ENCODE results near the gene SERGEF.

DNA sequence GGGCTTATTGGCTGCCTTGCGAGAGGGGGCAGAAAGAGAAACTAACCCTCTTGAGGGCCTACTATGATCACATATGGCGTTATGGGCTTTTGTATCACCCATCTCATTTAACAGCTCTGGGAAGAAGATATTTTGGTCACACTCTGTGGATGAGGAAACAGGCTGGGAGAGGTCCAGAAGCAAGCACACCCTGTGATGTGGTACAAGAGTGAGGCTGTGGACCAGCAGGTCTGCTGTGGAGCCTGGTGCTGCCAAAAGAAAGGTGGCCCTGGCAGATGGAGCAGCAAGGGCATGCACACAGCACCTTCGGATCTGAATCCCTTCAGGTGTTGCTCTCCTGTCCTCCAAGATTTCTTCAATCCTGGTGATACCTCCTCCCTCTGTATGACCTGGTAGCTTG is 214.1 kb downstream of the SERGEF start:
- TF ChIP-seq GATA2 (IDR thresholded peaks at IDR 0.05; ENCODE audit: low read depth, low read length) (no peak), GATA3 (IDR thresholded peaks at IDR 0.05; ENCODE audit: low read depth, low read length) (no peak)

All from SH-SY5Y (cell line).